Fibroblast of peridontal ligament (primary cell): ENCODE data around the gene MGA.
A peak's percentile ranks its signal among the peaks of the same experiment; 100 is the strongest.

ENCODE experiments used
- DNase-seq: peaks from one replicate; pipeline ENCODE4 v3.0.0-alpha.2; 2010; ENCODE audit errors: extremely low read depth

The MGA gene

DNA sequence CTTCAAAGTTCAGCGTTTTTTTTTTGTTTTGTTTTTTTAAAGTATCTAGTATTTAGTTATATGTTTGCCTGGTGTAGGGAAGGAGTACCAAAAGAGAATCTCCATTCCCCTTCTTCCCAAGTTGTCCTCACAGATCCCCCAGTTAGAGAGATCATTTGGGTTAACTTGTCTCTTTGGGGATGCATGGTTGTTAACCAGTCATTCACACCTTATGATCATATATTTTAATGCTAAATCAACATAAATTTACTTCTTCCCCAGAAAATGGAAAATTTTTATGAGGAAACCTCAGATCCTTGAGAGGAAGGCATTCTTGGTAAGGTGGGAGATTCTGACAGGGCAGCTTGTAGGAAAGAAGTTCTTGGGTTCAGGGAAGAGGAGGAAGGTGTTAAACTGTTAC is 1.5 kb upstream of the MGA start:
- no peak for DNase-seq

DNA sequence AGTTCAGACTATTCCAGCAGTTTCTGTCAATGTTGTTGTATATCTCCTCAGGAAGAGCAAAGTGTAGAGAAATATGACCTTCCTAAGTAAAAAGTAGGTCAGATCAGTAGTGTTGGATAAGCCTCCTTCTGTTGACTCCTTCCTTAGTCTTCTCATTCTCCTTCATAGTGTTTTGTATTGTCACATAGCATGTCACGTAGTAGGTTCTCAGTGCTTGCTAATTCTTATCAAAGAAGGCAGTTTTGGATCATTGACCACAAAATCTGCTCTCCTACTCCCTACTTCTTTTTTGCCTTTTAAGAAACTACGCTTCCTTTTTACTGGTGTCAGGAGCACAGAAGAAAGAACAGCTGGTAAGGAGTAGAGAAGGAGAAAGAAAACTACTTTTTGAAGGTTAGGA is 1.0 kb upstream of the MGA start:
- no peak for DNase-seq

DNA sequence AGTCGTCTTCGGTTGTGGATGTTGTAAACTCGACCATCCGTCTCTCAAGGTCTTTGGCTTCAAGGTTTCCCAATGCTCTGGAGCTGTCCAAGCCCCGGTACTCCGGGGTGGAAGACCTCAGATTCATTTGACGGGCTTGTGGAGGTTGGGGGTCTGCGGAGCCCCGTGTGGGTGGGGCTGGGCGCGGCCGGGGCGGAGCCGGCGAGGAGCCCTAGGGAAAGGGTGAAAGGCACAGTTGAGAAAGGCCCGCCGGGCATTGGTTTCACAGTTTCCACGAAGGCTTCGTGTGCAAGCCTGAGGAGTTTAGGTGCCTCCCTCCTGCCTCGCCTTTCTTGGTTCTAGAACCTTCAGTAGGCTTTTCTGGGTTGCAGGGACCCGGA is 360 bp upstream of the MGA start:
- no peak for DNase-seq

DNA sequence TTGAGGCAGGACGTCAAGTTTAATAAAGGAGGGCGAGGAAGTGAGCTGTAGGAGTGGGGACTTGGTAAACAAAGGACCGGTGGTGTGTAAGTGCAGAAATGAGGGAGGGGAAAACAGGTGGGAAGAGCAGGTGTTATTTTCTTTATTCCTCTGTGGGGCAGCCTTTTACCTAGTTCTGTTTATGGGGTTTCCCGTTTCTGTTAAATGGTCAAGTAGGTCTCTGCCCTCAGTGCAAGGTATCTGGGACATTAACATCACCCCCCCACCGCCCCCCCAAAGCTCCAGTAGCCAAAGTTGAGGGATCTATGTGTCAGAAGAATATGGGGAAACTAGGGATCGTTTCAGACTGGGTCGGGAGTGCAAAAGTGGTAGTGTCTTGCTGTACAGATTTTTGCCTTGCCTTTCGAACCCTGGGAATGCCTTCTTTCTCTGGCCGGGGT is 893 bp downstream of the MGA start:
- DNase-seq = no peak

DNA sequence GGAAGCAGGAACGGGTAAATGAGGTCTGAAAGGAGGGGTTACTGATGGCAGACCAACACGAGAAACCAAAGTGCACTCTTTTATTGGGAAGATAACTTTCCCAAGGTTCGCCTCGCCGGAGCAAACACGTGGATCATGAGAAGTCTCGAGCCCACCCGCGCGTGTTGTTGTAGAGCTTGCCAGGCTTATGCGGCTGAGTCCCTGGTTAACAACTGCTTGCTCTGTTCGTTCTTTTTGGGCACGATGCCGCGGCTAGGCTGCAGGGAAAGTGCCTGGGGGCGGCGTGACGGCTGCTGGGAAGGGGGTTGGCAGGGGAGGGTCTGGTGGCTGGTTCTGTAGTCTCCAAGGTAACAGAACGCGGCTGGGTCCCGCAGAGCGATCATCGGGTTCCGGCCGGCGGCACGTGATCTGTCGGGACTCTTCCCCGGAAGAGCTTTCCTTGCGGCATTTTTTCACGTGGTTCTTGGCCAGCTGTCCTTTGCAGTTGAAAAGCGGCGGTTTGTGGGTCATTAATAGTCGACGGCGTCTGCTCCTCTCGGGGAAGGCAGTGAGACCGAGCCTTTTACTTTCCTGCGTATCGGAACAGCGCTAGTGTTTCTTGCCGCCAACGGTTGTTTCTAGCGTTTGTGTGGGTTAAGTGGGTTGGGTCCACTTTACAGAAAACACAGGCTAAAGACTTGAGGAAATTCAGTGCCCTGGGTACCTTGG is 1.5 kb downstream of the MGA start:
- peak; percentile 66 for DNase-seq

DNA sequence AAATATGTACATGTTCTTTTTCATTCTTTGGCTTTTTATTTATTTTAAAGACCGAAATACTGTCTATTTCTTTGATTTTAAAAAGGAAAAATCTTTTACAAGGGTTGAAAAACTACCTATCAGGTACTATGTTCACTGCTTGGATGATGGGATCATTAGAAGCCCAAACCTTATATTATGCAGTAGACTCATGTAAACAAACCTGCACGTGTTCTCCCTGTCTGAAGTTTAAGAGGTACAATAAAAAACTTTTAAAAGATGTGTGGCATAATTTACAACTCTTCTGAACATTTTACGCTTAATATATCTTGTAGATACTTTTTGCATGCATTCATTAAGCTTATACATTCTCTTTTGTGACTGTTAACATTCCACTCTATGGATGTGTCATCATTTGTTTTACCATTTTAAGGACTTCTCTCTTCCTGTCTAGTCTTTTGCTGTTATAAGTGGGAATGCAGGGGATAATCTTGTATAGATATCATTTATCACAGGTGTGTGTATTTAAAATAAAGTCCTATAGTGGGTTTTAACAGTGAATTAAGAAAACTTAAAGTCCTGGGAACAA is 6.2 kb downstream of the MGA start:
- DNase-seq = peak; percentile 20

DNA sequence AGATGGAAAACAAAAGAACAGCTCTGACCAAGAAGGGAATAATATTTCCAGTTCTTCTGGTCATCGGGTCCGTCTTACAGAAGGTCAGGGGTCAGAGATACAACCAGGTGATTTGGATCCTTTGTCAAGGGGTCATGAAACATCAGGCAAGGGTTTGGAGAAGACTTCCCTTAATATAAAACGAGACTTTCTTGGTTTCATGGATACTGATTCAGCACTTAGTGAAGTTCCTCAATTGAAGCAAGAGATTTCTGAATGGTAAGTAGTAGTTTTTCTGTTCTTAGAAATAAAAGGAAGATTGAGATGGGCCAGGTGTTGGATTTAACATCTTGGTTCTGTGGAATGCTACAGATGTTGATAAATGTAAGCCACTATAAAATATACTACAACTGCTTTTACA is 9.5 kb downstream of the MGA start:
- DNase-seq = no peak

DNA sequence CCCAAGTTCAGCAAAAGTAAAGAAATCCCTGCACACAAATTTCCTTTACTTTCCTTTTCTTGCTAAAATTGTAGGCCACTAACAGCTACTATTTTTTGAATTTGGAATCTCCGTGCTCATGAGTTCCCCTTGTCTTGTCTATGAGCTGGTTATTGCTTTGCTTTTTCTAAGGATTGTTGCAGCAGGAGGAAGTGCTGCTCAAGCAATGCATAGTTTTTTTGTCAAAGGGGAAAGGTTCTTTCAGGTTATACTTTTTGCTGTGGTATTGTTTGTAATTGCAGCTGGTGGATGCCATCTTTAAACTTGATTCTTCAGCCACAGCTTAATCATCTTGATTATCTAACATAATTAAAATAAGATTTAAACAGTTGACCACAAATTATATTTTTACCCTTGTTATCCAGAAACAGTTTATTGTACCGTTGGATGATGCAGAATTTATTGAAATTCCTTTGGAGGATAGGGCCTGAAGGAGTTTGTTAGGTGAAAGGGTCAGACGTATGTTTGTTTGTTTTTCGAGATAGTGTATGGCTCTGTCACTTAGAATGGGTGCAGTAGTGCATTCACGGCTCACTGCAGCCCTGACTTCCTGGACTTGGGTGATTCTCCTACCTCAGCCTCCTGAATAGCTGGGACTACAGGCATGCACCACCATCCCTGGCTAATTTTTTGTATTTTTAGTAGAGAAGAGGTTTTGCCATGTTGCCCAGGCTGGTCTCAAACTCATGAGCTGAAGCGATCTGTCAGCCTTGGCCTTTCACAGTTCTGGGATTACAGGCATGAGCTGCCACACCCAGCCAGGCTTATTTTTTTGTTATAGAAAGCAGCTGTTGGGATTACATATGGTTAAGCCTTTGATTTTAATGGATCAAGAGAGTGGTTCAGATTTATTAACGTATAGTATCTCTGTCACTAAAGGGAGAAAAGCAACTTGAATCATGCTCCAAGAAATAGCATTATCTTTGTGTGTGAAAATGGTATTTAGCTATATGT is 11.7 kb downstream of the MGA start:
- no peak for DNase-seq

DNA sequence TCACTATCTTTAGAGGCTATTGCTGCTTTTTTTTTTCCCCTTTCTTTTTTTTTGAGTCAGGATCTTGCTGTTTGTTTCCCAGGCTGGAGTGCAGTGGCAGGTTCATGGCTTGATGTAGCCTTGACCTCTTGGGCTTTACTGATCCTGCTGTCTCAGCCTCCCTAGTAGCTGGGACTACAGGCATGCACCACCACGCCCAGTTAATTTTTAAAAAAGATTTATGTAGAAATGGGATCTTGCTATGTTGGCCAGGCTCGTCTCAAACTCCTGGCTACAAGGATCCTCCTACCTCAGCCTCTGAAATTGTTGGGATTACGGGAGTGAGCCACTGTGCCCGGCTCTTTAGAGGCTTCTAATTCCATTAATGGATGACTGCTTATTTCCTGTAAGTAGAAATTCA is 15.1 kb downstream of the MGA start:
- no peak for DNase-seq

DNA sequence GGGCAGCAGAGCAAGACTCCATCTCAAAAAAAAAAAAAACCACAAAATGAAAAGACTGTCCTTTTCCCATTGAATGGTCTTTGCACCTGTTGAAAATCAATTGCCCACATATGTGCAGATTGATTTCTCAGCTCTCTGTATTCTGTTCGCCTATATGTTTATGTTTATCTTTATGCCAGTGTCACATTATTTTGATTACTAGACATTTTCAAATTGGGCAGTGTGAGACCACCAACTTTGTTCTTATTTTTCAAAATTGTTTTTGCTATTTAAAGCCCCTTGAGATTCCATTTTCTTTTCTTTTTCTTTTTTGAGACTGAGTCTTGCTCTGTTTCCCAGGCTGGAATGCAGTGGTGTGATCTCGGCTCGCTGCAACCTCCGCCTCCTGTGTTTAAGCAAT is 18.5 kb downstream of the MGA start:
- no peak for DNase-seq

DNA sequence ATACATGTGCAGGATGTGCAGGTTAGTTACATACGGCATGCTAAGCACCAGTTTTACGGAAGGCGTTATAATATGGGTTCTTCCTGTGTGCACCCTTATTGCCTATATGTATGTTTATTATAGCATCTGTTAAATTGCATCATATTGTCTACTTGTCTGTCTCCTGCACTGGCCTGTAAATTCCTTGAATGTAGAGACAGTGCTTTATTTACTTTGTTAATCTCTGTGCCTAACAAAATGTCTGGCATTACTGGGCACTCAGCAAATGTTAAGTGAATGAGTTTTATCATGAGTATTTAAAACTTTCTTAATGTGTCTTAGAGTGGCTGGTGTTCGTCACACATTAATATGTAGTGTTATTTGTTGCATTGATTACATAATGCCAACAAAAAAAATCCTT is 23.8 kb downstream of the MGA start:
- no peak for DNase-seq

DNA sequence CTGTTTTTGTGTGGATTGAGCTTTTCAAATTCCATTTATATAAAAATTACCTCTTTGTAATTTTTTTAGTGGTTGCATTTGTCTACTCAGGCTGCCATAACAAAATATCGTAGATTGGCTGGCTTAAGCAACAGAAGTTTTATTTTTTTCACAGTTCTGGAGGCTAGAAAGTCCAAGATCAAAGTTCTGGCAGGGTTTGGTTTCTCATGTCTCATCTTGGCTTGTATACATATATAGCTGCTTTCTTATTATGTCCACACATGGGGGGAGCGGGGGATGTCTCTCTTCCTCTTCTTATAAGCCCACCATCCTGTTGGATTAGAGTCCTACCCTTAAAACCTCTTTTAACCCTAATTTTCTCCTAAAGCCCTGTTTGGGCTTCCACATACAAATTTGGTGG is 28.5 kb downstream of the MGA start:
- peak; percentile 35 for DNase-seq

DNA sequence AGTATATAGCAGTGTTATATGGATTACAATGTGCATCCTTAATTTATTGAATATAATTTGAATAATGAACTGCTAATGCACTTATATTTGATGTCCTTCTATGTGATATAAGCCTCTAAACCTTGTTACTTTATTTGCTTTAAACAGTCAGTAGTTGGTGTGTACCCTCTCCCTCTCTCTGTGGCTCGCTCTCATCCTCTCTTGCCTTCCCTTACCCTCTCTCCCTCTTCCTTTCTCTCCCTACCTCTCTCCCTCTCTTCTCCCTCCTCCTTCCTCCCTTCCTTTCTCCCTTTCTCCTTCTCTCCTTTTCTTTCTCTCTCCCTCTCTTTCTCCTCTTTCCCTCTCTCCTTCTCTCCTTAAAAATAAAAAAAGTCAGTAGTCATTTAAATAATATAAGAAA is 28.9 kb downstream of the MGA start:
- DNase-seq = no peak

DNA sequence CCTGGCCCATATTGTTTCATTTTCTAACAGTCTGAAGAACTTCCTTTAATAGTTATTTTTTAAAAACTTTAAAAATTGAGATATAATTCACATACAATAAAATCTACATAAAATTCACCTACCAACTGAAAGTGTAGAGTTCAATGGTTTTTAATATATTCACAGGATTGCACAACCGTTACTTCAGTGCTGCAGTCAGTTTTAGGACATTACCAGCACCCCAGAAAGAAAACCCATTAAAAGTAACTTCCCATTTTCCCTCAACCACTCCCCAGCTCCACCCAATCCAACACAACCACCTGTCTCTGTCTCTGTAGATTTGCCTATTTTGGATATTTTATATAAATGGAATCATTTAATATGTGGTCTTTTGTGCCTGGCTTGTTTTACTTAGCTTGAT is 29.6 kb downstream of the MGA start:
- DNase-seq = no peak

DNA sequence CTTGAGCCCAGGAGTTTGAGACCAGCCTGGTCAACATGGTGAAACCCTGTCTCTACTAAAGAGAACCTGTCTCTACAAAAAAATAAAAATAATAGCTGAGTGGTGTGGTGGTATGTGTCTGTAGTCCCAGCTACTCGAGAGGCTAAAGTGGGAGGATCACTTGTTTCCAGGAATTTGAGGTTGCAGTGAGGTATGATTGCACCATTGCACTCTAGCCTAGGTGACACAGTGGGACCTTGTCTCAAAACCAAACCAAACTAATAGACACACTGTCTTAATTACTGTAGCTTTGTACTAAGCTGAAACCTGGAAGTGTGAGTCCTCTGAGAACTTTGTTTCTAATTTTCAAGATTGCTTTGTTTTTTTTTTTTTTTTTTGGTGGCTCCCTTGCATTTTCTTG is 30.4 kb downstream of the MGA start:
- no peak for DNase-seq

DNA sequence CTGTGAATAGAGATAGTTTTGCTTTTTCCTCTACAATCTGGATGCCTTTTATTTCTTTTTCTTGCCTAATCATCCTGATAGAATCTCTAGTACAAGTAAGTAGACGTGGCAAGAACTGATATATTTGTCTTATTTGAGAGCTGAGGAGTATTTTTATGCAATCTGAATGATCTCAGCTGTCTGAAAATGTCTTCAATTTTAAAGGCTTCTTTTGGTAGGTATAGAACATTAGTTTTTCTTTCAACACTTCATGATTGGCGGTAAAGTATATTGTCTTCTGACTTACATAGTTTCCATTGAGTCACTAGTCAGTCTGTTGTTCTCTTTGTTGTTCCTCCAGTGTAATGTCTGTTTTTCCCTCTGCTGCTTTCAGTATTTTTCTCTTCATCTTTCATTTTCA is 31.3 kb downstream of the MGA start:
- DNase-seq = no peak

DNA sequence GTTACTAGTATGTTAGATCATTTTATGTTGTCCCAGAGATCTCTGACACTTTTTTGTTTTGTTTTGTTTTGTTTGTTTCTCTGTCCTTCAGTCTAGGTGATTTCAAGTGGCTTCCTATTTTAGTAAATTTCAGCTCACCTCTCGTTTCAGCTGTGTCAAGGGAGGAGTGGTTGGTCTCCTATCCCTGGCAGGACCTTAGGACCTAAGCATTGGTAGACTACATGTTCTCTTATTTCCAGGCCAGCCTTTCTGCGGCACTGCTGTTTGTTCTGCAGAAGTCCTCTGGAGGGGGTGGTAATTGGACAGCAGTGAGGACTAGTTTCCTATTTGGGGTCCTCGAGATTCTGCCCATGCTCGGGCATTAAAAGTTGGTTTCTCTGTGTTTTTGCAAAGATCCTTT is 31.8 kb downstream of the MGA start:
- no peak for DNase-seq

DNA sequence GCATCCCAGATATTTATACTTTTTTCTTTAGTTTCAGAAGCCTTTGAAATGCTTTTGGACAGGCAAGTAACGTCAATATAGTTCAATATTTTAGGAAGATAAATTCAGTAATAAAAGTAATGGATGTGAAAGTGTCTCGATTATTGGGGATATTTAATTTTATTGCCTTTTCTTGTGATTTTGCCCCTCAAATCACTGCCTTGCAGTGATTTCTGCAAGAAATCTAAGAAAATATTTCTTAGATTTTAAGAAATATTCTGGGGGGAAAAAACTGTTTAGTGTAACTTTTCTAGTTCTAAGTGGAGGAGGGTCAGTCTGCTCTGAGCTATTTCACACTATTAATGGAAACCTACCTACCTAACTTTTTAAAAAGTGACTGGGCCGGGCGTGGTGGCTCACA is 33.6 kb downstream of the MGA start:
- no peak for DNase-seq

DNA sequence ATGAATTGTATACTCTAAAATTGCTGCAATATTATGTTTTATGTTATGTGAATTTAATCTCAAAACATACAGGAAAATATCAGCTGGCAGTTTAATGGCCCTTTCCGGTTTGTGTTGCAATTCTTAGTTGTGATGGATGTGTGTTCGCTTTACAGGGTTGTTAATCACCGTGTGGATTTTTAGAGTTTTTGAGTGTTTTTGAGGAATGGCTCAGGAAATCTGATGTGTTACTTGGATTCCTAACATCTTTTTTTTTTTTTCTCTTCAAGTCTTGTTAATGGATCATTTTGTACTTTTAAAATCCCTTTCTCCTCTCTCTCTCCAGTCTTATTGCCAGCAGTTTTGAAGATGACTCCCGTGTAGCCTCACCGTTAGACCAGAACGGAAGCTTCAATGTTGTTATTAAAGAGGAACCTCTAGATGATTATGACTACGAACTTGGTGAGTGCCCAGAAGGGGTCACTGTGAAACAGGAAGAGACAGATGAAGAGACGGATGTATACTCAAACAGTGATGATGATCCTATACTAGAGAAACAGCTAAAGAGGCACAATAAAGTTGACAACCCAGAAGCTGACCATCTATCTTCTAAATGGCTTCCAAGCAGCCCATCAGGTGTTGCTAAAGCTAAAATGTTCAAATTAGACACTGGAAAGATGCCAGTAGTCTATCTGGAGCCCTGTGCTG is 35.7 kb downstream of the MGA start:
- DNase-seq = peak; percentile 35

DNA sequence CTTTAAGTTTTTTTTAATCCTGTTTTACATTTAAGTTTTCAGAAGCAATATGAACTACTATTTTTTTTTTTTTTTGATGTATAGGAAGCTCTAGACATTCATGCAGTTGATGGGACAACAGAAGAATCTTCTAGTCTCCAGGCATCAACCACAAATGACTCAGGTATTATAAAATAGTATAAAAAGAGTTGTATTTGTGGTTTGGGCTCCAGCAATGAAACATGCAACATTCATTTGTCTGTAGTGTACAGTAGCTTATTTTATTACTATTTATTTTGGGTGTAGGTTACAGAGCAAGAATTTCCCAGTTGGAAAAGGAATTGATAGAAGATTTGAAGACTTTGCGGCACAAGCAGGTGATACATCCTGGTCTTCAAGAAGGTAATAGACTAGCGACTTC is 38.6 kb downstream of the MGA start:
- DNase-seq = peak; percentile 13

DNA sequence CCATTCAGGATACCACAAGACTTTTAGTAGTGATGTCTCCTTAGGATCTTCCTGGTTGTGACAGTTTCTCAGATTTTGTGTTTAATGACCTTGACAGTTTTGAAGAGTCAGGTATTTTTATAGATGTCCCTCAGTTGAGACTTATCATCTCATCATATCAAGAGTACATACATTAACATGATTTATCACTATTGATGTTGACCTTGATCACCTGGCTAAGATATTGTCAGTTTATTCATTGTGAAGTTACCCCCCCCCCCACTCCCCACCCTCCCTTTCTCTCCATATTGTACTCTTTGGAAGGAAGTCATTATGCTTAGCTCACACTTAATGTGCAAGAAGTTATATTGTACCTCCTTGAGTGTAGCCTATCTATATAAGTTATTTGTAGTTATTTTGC is 42.9 kb downstream of the MGA start:
- DNase-seq = no peak

DNA sequence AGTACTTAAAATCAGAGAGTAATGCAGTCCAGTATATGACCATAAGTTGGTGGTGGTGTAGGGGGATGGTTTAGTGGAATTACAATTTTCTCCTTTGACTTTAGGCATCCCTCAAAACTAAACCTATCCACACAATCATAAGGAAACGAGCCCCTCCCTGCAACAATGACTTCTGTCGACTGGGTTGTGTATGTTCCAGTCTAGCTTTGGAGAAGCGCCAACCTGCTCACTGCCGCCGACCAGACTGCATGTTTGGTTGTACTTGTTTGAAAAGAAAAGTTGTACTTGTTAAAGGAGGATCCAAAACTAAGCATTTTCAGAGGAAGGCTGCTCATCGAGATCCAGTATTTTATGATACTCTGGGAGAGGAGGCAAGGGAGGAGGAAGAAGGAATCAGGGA is 52.8 kb downstream of the MGA start:
- peak; percentile 31 for DNase-seq
